HepG2 (cell line): ENCODE results near the gene DOCK4. TPM values are rescaled to one million over a fixed set of nuclear protein-coding genes. Genes with fewer than 3 reads are reported as not detected.

Source experiments
- ATAC-seq: fragments of 200-7000 bp; cut with Tn5 transposase; 3 replicates; pipeline ENCODE4 v1.9.1; 2020; ENCODE audit warnings: mild to moderate bottlenecking, moderate library complexity
- BruUV-seq: library from RNA; stranded (reverse); fragments of 400-500 nt; replicated peaks from 2 replicates; lab custom pipeline; 2021; lab: Mats Ljungman, UMichigan
- CTCF ChIA-PET: fragments of 300-600 bp; formaldehyde crosslinking; extraction: SDS; loops from one replicate; lab custom pipeline; 2021; ENCODE audit warnings: low total read pairs, inconsistent platforms, low intra/inter-chr PET ratio; lab: Yijun Ruan, JAX
- POLR2A ChIA-PET: fragments of 350-600 bp; sonication (Branson Sonifier 250); formaldehyde crosslinking; loops from one replicate; lab custom pipeline; 2020; ENCODE audit warnings: antibody characterized with exemption, inconsistent platforms; lab: Yijun Ruan, JAX
- DNase-seq: peaks from one replicate; pipeline ENCODE4 v3.0.0-alpha.2; 2015; ENCODE audit warnings: low spot score
- FAIRE-seq: peaks from 3 replicates; lab custom pipeline; 2011; peaks lifted over from hg19 to GRCh38; lab: Jason Lieb, UNC
- H2AFZ ChIP-seq: one replicate; pipeline ENCODE4 v1.6.1; 2011; ENCODE audit warnings: low read length, inconsistent platforms
- H3K27ac ChIP-seq: fragments of 300-600 bp; 3 replicates; pipeline ENCODE4 v1.8.0; 2011; ENCODE audit warnings: mixed run types, mild to moderate bottlenecking, mixed read lengths, low read length, inconsistent platforms; ENCODE audit not compliant: insufficient read depth; ENCODE audit errors: extremely low read length
- H3K27me3 ChIP-seq, 2 experiments: fragments of 200-600 bp in 1 of 2; 2 replicates in 1 of 2; 3 replicates in 1 of 2; pipeline versions ENCODE4 v1.6.0 to v1.8.0; 2011; ENCODE audit warnings: low read length in 2 of 2, mild to moderate bottlenecking in 2 of 2, moderate library complexity in 2 of 2, inconsistent platforms in 1 of 2; ENCODE audit not compliant: insufficient read depth in 2 of 2, control insufficient read depth in 1 of 2
- H3K36me3 ChIP-seq, 2 experiments: fragments of 200-600 bp in 1 of 2; replicated peaks in 1 of 2; 2 replicates in 1 of 2; 3 replicates in 1 of 2; pipeline versions ENCODE4 v1.5.1 to v1.8.0; 2011; ENCODE audit warnings: low read length in 2 of 2, inconsistent platforms in 1 of 2; ENCODE audit not compliant: insufficient read depth in 2 of 2, control insufficient read depth in 1 of 2
- H3K4me1 ChIP-seq: 2 replicates; pipeline ENCODE4 v1.5.1; 2012; ENCODE audit warnings: low read length, inconsistent platforms; ENCODE audit not compliant: insufficient read depth
- H3K4me2 ChIP-seq: 2 replicates; pipeline ENCODE4 v1.6.0; 2011; ENCODE audit warnings: low read depth, low read length, inconsistent platforms
- H3K4me3 ChIP-seq, 3 experiments: fragments of 200-600 bp in 1 of 3; sonication (generic), shearing (Covaris generic) in 1 of 3; replicated peaks in 1 of 3; 2 replicates each; pipeline ENCODE4 v1.5.1; 2011 to 2016; ENCODE audit warnings: low read length in 3 of 3, inconsistent platforms in 2 of 3, low read depth in 2 of 3, mild to moderate bottlenecking in 2 of 3, control low read depth in 1 of 3, mixed read lengths in 1 of 3; ENCODE audit not compliant: insufficient read depth in 1 of 3
- H3K79me2 ChIP-seq: one replicate; pipeline ENCODE4 v1.6.1; 2011; ENCODE audit warnings: low read length, inconsistent platforms; ENCODE audit not compliant: insufficient read depth
- H3K9ac ChIP-seq: 2 replicates; pipeline ENCODE4 v1.6.0; 2011; ENCODE audit warnings: mild to moderate bottlenecking, low read depth, low read length, inconsistent platforms; ENCODE audit not compliant: insufficient read depth
- H3K9me3 ChIP-seq: 2 replicates; pipeline ENCODE4 v1.5.1; 2012; ENCODE audit warnings: mild to moderate bottlenecking, low read length
- H4K20me1 ChIP-seq: 2 replicates; pipeline ENCODE4 v1.6.0; 2011; ENCODE audit warnings: inconsistent platforms, mild to moderate bottlenecking, low read length, moderate library complexity; ENCODE audit not compliant: insufficient read depth
- EP300 ChIP-seq, 3 experiments: sonication (generic) in 1 of 3; formaldehyde crosslinking in 1 of 3; IDR thresholded peaks; 2 replicates each; pipeline versions ENCODE4 v1.5.1 to v1.6.1; 2011 to 2020; ENCODE audit warnings: low read depth in 2 of 3, low read length in 2 of 3, borderline replicate concordance in 1 of 3, improper control_type of control experiment in 1 of 3, mild to moderate bottlenecking in 1 of 3, missing genetic modification reagents in 1 of 3, moderate library complexity in 1 of 3
- HOXA3 ChIP-seq: sonication (generic); formaldehyde crosslinking; IDR thresholded peaks from 2 replicates; pipeline ENCODE4 v1.5.0; 2020; ENCODE audit warnings: missing genetic modification reagents
- NFKB2 ChIP-seq: sonication (generic); formaldehyde crosslinking; IDR thresholded peaks from 2 replicates; pipeline ENCODE4 v1.4.0; 2020; ENCODE audit warnings: missing genetic modification reagents, borderline replicate concordance
- ONECUT2 ChIP-seq: sonication (generic); formaldehyde crosslinking; IDR thresholded peaks from 2 replicates; pipeline ENCODE4 v1.4.0; 2020; ENCODE audit warnings: missing genetic modification reagents
- PHF21A ChIP-seq: sonication (generic); formaldehyde crosslinking; IDR thresholded peaks from 2 replicates; pipeline ENCODE4 v1.5.0; 2020; ENCODE audit warnings: mild to moderate bottlenecking, missing genetic modification reagents
- ZC3H13 ChIP-seq: sonication (generic); formaldehyde crosslinking; IDR thresholded peaks from 2 replicates; pipeline ENCODE4 v1.8.1; 2023; ENCODE audit warnings: mild to moderate bottlenecking, missing genetic modification reagents, moderate library complexity
- WGBS: methylation state at CpG from one replicate; pipeline ENCODE4 v1.1.6; 2017; ENCODE audit warnings: low lambda C conversion rate; 5-methylcytosine and 5-hydroxymethylcytosine counted together
- in situ Hi-C: cut with HindIII; loops from 2 replicates; pipeline ENCODE4 v1.10.0; 2017; ENCODE audit warnings: low pct_unique_long_range_greater_than_20kb; ENCODE audit not compliant: extremely low pct_ligation_motif_present
- intact Hi-C: fragments of 100-400 bp; cut with micrococcal nuclease; formaldehyde crosslinking; loops from one replicate; pipeline ENCODE4 v1.10.0; 2022; ENCODE audit not compliant: unreplicated experiment
- polyA plus RNA-seq, 8 experiments: library from polyadenylated mRNA; depleted of rRNA in 3 of 8; stranded (reverse) in 7 of 8; unstranded in 1 of 8; fragments of >200 nt; fragmentation: Illumina TruSeq in 4 of 8; extraction: Trizol in 4 of 8; gene quantifications; 2 replicates each; pipeline versions ENCODE4 v1.2.1 to v1.2.3, GENCODE V29; 2011 to 2016; ENCODE audit warnings: low read depth in 4 of 8, missing spikeins in 1 of 8, mixed read lengths in 1 of 8; ENCODE audit not compliant: insufficient read depth in 1 of 8
- total RNA-seq, 5 experiments: library from RNA; depleted of rRNA; stranded (reverse); fragments of >200 nt; fragmentation: Illumina TruSeq; extraction: Trizol; gene quantifications; 2 replicates each; pipeline ENCODE4 v1.2.3, GENCODE V29; 2016; ENCODE audit warnings: low read depth in 1 of 5
- TF ChIP-seq, protein P1 (sequence below): sonication (generic); formaldehyde crosslinking; IDR thresholded peaks from 2 replicates; pipeline ENCODE4 v1.4.0; 2020; ENCODE audit warnings: mild to moderate bottlenecking, missing genetic modification reagents, borderline replicate concordance
- TF ChIP-seq, protein P2 (sequence below): IDR thresholded peaks from 2 replicates; pipeline ENCODE4 v1.6.1; 2016; ENCODE audit warnings: low read depth, control low read depth

The DOCK4 gene
- total and polyA plus RNA-seq, 2 of the 13 experiments (the other 11 are each of a cell fraction or from before 2014, with no cell fraction given) = 13.5 to 17.4 TPM

DNA sequence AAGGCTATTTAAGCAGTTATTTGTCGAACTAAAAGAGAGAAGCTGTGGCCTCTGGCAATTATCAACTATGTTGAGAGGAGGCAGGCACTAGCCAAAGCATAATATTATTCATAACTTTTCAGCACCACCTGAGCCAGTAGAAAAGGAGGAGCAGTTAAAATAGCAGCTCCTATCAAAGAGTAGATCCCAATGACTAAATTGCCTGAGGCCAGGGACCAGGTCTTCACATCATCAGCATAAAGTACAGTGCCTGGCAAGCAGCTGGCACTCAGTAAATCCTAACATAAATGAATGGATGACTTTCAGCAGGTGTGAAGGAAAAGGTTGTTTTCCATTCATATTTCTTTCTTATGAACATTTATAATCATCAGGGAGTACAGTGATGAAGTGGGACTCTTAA lies 334.9 kb downstream of the DOCK4 start:
- no TSS peak for BruUV-seq
- ChIA-PET CTCF (no interaction called here), POLR2A (no interaction called here)
- Histone ChIP-seq H3K27ac (no peak overlapping the region), H3K79me2 (no peaks in the 10 kb centered on the region), H3K27me3 (no peaks in the 10 kb centered on the region), H3K4me1 (no peaks in the 10 kb centered on the region), H3K9me3 (no peaks in the 10 kb centered on the region), H2AFZ (no peak overlapping the region), H3K36me3 (peaks cover 4 to 17% of the 10 kb centered on the region in 2 experiments; a peak in 3 of 5 replicates), H3K9ac (no peak overlapping the region), H4K20me1 (no peaks in the 10 kb centered on the region), H3K4me2 (no peak overlapping the region), H3K4me3 (no peak overlapping the region)
- 83% methylated on average over 1 of the region's 1 CpG for WGBS
- in situ Hi-C loops = no loop called here
- FAIRE-seq (no peak), ATAC-seq (no peak), DNase-seq (no peak)
- intact Hi-C loops = no loop called here
- TF ChIP-seq, protein P1, sequence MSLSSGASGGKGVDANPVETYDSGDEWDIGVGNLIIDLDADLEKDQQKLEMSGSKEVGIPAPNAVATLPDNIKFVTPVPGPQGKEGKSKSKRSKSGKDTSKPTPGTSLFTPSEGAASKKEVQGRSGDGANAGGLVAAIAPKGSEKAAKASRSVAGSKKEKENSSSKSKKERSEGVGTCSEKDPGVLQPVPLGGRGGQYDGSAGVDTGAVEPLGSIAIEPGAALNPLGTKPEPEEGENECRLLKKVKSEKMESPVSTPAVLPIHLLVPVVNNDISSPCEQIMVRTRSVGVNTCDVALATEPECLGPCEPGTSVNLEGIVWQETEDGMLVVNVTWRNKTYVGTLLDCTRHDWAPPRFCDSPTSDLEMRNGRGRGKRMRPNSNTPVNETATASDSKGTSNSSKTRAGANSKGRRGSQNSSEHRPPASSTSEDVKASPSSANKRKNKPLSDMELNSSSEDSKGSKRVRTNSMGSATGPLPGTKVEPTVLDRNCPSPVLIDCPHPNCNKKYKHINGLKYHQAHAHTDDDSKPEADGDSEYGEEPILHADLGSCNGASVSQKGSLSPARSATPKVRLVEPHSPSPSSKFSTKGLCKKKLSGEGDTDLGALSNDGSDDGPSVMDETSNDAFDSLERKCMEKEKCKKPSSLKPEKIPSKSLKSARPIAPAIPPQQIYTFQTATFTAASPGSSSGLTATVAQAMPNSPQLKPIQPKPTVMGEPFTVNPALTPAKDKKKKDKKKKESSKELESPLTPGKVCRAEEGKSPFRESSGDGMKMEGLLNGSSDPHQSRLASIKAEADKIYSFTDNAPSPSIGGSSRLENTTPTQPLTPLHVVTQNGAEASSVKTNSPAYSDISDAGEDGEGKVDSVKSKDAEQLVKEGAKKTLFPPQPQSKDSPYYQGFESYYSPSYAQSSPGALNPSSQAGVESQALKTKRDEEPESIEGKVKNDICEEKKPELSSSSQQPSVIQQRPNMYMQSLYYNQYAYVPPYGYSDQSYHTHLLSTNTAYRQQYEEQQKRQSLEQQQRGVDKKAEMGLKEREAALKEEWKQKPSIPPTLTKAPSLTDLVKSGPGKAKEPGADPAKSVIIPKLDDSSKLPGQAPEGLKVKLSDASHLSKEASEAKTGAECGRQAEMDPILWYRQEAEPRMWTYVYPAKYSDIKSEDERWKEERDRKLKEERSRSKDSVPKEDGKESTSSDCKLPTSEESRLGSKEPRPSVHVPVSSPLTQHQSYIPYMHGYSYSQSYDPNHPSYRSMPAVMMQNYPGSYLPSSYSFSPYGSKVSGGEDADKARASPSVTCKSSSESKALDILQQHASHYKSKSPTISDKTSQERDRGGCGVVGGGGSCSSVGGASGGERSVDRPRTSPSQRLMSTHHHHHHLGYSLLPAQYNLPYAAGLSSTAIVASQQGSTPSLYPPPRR (CRISPR knock-in tag) = no peak
- TF ChIP-seq, protein P2, sequence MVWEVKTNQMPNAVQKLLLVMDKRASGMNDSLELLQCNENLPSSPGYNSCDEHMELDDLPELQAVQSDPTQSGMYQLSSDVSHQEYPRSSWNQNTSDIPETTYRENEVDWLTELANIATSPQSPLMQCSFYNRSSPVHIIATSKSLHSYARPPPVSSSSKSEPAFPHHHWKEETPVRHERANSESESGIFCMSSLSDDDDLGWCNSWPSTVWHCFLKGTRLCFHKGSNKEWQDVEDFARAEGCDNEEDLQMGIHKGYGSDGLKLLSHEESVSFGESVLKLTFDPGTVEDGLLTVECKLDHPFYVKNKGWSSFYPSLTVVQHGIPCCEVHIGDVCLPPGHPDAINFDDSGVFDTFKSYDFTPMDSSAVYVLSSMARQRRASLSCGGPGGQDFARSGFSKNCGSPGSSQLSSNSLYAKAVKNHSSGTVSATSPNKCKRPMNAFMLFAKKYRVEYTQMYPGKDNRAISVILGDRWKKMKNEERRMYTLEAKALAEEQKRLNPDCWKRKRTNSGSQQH (CRISPR knock-in tag) = no peak
- TF ChIP-seq HOXA3 = no peak
- no peak for TF ChIP-seq PHF21A
- no peak for TF ChIP-seq ZC3H13
- no peak for TF ChIP-seq ONECUT2 (CRISPR knock-in tag)
- no peak for TF ChIP-seq EP300 (IDR thresholded peaks at IDR 0.05; ENCODE audit: low read depth in 2 of 2, low read length in 2 of 2)
- no peak for TF ChIP-seq EP300 (CRISPR knock-in tag; IDR thresholded peaks at IDR 0.05; ENCODE audit: borderline replicate concordance)
- no peak for TF ChIP-seq NFKB2
